ENCODE data around the gene TRAK2.

DNA sequence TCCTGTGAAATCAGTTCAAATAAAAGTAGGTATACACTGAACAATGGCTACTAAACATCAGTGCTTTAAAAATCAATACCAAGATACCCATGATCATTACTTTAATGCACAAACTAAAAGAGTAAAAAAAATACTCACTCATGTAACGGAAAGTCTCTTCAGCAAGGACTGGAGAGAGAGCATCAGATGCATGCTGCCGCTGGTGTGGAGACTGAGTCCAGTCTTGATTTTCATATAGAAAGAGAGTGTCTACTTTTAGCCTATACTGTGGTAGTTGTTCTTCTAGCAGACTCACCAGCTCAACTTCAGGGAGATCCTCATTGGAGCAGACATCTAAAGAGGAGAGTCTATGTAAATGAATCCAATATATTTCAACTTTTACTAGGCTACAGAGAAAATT is 44.0 kb downstream of the TRAK2 start:
- TF ChIP-seq, protein P1, sequence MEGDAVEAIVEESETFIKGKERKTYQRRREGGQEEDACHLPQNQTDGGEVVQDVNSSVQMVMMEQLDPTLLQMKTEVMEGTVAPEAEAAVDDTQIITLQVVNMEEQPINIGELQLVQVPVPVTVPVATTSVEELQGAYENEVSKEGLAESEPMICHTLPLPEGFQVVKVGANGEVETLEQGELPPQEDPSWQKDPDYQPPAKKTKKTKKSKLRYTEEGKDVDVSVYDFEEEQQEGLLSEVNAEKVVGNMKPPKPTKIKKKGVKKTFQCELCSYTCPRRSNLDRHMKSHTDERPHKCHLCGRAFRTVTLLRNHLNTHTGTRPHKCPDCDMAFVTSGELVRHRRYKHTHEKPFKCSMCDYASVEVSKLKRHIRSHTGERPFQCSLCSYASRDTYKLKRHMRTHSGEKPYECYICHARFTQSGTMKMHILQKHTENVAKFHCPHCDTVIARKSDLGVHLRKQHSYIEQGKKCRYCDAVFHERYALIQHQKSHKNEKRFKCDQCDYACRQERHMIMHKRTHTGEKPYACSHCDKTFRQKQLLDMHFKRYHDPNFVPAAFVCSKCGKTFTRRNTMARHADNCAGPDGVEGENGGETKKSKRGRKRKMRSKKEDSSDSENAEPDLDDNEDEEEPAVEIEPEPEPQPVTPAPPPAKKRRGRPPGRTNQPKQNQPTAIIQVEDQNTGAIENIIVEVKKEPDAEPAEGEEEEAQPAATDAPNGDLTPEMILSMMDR (conservative IDR thresholded peaks at IDR 0.05), result no peak
- TF ChIP-seq EZH2 (IDR thresholded peaks at IDR 0.05; ENCODE audit: low read depth), result no peak

Measured in PC-9 (cell line).